ENCODE data around the gene RBMS1.

RBMS1 gene

DNA sequence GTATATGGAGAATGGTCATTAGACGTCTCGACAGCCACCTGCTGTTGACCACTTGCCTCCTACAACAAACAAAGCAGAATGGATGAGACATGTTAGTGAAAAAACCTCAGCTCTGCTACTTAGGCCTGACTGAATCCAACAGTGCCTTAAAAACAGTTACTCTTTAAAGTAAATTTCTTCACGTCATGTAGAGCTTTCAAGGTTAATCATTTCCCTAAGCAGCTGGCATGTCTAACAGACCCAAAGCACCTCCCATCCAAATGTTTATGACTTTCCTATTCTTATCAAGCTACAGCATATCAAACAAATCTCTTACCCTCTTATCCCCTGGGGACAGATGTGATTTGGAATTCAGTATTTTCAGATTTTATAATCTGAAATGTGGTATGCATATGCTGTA lies 218.0 kb downstream of the RBMS1 start:
- DNase-seq (ENCODE audit: low spot score) = no peak

DNA sequence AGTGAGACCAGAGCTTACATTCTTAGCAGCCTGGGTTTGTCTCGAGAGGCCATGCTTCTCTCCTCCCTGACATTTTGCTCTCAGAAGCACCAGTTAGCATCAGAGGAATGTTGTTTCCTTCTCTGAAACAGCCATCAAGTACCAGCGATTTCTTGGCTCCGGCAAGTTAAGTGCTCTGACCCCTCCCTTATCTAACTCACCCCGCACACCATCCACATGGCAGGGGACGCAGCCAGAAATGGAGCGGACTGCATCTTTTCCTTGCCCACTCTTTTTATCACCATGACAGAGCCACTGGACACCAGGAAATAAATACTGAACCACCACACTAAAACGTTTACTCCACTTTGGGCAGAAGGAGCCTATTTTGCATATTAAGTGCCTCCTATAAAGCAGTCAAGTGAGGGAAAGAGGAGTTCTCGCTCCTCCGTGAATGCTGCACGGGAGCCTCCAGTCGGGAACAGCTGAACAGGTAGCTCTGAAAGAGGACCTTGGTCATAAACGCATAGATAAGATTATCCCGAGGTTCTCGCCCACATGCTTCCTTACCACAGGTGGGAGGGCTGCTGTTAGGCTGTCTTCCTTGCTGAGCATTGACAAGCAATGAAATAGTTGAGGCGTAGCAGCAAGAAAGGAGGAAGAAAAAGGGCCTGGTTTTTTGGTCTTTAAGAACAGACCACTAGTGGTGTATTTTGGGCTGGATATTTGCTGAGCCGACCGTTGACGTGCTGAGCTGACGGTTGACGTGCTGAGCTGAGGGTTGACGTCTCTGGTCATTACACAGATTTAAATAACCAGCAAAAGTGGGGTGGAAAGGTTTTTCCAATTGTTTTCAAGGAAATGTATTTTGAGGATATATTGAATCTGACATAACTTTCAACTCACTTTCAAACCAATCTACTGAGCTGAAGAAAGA lies 222.2 kb downstream of the RBMS1 start:
- DNase-seq (ENCODE audit: low spot score) = no peak

- no peak for DNase-seq (ENCODE audit: low spot score)
Measured at GRCh38 chr2:160270571-160271113, 223.0 kb downstream of the RBMS1 start.

DNA sequence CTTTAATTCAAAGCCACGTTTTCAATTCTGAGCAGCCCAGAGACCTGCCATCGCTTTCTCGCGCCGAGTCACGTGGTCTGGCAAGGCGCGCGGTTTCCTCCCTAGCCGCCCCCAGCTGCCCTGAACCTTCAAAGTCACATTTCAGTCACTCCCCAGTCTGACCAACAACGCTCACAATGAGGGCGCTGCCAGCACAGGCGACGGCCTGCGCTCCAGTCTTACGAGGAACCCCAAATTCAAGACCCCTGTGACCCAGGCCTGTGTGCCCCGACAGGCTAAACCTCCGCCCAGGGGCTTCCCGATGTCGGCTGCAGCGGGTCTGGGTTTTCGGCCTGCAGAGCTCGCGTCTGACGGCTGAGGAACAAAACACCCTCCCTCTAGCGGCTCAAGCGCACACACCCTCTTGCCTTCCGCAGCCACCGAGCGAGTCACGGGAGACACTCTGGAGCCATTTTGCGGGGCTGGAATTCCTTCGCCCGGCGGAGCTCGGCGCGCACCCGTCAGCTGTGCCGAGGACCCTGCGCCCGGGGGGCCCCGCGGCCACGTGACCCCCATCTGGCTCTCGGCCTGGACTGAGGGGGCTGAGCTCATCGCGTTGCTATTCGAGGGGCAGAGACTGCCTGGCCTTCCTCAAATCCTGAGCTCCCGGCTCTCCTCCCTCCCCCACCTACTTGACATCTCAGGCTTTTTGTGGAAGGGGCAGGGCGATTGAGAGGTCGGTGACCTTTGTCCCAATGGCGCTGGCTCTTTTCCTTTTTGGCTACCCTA lies 223.6 kb downstream of the RBMS1 start:
- DNase-seq (ENCODE audit: low spot score) = peak; percentile 96

DNA sequence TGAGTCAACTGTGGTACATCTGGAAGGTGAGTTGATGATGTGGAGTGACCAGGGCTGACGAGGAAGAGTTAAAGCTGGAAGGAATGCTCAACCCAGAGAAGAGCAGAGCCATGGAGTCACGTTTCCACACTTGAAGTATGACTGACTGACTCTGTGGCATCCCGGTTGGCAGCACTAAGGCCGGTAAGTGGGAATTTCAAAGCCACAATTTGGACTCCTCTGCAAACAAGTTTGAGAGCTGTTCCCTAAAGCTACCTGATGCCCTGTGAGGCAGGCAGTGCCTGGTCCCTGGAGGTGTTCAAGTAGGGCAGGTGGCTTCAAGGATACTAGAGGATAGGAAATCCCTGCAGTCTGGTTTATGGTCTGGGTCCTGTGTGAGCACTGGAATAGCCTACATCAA lies 224.2 kb downstream of the RBMS1 start:
- no peak for DNase-seq (ENCODE audit: low spot score)

GRCh38 chr2:160268151-160268781 lies 225.3 kb downstream of the RBMS1 start:
- DNase-seq (ENCODE audit: low spot score) = no peak

DNA sequence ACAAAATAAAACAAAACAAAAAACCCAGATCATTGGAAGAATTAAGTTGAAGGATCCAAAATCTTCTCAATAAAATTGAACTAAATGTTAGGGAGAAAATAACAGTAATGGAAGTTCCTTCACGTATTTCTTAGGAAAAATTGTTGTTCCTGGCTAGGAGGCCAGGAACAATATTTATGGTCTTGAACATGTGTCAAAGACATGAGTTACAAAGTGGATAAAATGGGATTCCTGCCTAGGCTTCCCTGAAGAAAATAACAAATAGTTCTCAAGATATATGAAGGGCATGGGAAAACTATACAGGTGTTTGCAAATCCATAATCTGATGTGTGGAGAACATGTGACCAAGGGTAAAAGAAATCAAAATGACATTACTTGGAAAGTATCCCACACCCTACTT lies 225.9 kb downstream of the RBMS1 start:
- no peak for DNase-seq (ENCODE audit: low spot score)

GRCh38 chr2:160267022-160267421 lies 226.6 kb downstream of the RBMS1 start:
- no peak for DNase-seq (ENCODE audit: low spot score)

- DNase-seq (ENCODE audit: low spot score) = no peak
Measured at GRCh38 chr2:160266037-160266551, 227.5 kb downstream of the RBMS1 start.

DNA sequence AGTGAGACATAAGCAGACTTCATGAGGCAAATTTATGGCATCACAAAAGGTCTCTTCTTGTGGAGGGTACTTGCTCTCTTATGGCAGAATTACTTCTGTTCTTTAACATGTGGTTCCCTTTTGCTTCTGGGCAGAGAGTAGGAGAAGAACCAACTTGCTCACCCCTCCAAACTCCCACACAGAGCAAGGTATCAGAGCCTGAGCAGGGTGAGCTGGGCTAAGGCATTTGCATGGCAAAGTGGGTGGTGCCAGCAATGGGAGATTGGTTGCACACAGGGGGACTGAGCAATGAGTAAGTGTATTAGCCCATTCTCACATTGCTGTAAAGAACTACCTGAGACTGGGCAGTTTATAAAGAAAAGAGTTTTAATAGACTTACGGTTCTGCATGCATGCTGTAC lies 229.3 kb downstream of the RBMS1 start:
- DNase-seq (ENCODE audit: low spot score) = no peak

GRCh38 chr2:160261732-160262131 lies 231.9 kb downstream of the RBMS1 start:
- DNase-seq (ENCODE audit: low spot score) = no peak

GRCh38 chr2:160258492-160258805 lies 235.2 kb downstream of the RBMS1 start:
- no peak for DNase-seq (ENCODE audit: low spot score)

DNA sequence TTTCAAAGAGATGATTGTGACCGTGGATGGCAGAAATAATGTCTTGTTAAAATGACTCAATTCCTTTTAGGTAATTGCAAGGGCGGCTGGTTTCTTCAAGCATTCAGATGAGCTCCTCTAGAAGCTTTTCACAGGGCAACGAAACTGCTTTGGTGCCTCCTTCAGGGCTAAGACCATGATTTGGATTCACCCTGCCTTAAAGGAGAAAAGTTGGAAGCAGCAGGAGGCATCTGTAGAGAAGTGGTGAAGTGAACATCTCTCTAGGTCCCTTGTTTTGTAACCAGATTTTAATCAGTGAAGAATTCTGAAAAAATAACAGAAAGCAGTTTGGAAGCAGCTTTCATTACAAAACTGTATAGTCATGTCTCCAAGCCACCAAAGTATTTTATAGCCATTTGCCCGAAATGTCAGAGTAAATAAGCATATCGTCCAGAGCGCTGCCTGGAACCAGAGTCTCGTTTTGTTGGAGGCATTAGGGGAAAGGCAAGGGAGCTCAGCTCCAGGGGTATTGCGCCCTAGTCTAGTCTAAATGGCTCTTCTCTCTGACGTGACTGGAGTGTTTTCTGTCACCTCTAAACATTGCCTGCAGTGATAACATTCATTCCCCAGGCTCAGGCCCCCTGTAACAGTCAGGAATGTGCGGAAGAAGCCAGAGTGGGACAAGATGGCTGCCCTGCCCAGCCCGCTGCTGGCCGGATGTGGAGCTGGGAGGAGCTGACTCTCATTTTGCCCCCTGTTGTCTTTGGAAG lies 235.7 kb downstream of the RBMS1 start:
- no peak for DNase-seq (ENCODE audit: low spot score)

DNA sequence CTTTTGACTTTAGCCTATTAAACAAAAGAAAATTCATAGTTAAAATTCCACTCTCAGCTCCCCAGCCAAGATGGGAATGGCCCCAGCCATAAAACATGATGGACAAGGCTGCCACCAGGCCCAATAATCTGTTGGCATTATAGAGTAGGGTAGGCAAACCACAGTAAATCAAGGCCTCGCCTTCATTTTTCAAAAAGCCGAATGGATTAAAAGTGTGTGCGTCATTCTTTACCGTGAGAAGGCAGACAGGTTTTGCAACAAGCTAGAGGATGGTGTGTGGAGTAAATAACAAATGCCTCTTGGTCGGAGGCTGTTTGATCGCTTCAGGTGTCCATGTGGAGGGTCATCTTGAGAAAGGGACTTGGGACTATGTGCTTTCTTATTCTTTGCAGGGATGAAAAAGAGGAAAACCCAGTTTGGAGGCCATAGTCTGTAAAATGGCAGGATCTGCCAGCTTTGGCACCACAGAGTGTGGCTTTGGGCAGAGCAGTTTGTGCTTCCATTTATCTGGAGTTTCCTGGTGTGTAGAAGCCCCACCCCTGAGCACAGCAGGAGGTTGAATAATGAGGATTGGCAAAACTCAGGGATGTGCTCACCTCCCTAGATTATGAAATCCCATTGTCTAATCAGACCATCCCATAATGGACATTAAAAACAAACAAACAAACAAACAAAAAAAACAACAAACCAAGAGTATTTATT lies 236.4 kb downstream of the RBMS1 start:
- no peak for DNase-seq (ENCODE audit: low spot score)

- DNase-seq (ENCODE audit: low spot score) = no peak
Measured at GRCh38 chr2:160256507-160256906, 237.1 kb downstream of the RBMS1 start.

DNA sequence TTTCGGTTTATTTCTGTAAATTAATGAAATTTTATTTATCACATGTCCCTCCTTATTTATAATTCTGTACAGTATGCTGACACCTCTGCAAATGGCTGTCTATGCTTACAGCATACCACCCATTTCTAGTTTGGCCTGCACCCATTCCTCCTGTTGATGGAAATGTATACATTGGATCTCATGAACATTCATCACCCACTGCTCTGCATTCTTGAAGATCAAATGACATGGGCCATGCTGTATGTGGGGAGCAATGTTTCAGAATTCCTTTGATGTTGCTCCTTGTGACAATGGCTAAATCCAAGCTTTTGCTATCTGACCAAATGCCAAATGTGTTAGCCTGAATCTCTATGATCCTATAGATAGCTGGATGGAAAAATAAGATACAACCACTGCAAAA lies 238.2 kb downstream of the RBMS1 start:
- DNase-seq (ENCODE audit: low spot score) = no peak

DNA sequence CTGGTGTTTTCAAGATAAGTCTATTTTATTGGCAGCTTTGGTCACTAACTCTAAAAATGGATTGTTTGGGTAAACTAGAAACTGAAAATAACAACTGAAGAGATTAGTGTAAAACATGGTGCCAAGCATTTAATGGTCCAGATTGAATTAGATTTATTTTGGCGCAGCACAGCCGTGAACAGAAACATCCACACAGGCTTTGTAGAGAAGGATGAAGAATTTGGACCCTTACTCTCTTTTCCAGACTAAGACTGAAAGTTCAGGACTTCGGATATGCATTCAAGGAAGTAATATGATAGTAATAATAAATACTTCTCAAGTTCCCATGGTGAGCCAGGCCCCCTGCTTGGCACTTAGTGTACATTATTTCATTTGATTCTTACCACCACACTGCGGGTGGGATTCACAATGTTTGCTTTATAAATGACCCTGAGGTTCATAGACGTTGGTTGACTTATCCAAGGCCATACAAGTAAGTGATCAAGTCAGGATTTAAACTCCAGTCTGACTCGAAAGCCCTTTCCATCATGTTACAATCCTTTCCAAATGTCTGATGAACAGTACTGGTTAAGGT lies 239.3 kb downstream of the RBMS1 start:
- no peak for DNase-seq (ENCODE audit: low spot score)

- DNase-seq (ENCODE audit: low spot score) = no peak
Measured at GRCh38 chr2:160253440-160254188, 240.0 kb downstream of the RBMS1 start.

- no peak for DNase-seq (ENCODE audit: low spot score)
Measured at GRCh38 chr2:160252900-160253299, 240.7 kb downstream of the RBMS1 start.

All from kidney capillary endothelial cell (primary cell).